ENCODE results near the gene SUSD1.
A peak's percentile ranks its signal among the peaks of the same experiment; 100 is the strongest.
"Not testable (repeated sequence)": the region's sequence is repeated elsewhere in the genome, so short reads cannot be mapped to it uniquely, and the experiment has no call there.

SUSD1 gene

GRCh38 chr9:112173489-112174221, 1.4 kb downstream of the SUSD1 start:
- no peak for DNase-seq

- no peak for DNase-seq
Observed at GRCh38 chr9:112170968-112171367, 4.1 kb downstream of the SUSD1 start.

DNA sequence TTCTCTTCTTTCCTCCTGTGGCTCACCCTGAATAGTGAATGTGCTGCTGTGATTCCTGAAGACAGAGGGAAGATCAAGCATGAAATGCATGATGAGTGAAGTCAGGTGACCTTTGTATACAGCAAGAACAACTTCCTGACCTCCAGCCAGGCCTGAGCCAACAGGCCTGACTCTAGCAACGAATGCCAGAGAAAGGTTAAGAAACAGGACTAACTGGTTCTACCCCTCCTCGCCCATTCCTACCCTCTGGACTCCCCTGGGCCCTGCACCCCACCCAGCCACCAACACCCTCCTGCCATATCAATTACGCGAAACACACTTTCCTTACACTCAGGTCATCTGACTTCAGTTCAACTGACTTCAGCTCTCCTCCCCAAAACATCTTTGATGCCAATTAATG, 4.9 kb downstream of the SUSD1 start:
- peak in 1 of 3 experiments; percentile 31 for DNase-seq

- no peak for DNase-seq
Observed at GRCh38 chr9:112169368-112169767, 5.7 kb downstream of the SUSD1 start.

DNA sequence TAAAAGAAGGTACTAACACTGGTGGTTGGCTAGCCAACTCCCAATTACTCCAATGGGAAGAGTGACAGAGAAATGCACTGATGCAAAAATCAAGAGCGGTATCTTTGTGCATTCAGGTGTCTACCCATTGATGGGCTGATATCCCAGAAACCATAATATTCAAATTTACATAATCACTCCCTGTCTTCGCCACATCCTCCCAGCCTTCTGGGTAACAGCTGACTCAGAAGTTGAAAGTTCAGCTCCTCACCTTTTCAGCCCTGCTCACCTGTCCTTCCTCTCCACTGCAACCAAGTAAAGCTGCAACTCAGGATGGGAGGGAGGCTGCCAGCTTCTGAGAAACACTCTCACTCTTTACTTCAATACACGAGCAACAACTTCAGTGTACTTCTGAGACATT, 6.9 kb downstream of the SUSD1 start:
- no peak for DNase-seq

DNA sequence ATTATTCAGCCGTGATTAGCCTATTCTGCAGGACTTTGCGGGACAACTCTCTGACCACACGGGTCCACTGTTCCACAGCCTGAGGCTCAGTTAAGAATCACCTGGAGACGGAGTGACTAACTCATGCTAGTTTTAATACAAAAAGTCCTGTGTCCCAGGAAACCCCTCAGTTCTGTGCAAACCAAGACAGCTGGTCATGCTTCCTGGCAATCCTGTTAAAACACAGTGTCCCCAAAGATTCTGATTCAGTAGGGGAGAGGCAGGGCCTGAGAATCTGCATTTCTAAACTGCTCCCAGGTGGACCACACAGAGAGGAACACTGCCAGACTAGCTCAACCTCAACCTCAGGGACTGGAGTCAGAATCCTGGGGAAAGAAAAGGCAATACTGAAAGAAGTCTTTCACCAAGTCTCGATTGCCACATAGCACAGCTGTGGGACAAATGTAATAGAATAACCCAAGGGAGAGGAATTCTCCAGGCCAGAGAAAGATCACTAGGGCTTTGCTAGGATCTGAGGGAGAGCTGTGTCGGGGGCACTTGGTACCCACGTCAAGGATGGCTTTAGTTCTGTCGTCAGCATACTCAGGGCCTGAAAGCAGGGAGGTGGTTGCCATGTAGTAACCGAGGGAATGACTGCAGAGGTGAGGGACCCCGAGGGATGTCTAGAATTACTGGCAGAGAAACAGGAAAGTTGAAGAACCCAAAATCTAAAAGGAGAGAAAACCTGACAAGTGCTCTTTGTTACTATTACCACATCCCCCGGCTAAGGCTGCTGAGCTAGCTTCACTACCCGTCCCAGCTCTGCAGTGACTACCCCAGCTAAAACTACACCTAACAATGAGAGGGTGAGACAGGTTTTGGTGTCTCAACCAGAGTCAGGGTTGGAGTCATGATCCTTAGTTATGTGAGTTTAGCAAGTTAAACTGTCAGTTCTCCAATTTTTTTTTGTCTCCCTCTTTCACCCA, 8.6 kb downstream of the SUSD1 start:
- DNase-seq, result peak in 1 of 3 experiments; percentile 22

DNA sequence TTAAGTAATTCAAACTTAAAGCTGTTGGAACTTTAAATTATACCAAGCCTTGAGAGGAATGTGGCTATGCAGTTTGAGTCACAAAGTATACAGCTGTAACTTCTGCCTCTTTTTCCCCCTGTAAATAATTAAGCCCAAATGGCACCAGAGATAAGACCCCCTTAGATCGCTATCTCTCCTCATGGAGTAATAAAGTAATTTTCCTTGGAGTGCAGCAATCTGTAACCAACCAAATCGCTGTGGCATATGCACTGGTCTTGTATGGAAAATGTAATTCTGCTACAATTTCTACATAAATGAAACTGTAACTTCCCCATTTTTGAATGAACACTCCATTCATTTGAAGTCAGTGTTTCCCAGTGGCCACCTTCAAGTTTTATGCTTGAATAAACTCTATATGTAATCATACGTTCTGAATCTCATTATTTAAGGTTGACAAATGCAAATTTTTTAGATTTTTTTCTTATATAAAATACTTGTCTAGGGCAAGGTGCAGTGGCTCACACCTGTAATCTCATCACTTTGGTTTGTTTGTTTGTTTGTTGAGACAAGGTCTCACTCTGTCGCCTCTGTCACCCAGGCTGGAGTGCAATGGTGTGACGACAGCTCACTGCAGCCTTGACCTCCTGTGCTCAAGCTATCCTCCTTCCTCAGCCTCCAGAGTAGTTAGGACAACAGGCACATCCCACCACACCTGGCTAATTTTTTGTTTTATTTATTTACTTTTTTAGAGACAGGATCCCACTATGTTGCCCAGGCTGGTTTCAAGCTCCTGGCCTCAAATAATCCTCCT, 12.3 kb downstream of the SUSD1 start:
- no peak for DNase-seq

DNA sequence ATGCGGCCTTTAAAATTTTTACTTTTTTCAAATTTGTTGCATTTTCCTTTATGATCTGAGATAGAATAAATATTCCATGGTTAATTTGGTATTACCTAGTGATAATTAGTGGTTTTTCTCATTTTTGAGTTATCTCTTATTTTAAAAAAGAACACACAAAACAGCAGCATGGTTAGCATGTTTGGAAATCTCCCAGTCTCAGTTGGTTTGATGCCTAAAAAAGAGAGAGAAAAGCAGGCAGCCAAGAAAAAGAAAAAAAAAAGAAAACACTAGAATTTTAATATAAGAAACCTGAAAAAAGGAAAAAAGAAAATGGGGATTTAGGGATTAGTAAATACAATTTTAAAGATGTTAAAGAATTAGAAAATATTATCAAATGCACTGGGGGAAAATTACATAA, 15.3 kb downstream of the SUSD1 start:
- no peak for DNase-seq

DNA sequence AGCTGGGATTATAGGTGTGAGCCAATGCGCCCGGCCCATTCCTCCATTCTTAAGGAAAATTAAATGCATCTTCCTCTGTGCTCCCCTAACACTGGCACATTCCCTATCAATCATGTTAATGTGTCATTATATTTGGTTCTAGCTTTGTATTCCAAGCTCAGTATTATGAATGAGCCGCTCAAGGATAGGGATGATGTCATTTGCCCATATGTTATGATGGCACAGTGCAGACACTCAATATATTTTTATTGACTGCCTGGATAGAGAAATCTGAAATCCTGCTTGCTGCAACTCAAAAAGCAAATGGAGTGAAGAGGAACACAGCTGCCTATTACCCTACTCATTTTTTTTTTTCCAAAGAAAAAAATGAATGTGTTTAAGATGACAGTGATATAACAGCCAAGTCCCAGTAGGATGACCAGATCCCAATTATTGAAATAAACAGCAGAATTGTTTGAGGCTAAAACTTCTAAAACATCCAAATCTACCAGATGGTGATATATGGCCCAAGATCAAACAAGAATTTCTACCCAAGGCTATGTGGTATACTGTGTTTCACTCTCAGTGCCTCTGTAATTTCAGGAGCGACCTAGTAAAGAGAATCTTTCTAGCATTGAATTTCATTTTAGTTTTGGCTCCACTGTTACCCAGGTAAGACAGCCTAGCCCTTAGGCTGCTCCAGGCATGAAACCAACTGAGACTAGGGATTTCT, 16.3 kb downstream of the SUSD1 start:
- DNase-seq, result no peak

DNA sequence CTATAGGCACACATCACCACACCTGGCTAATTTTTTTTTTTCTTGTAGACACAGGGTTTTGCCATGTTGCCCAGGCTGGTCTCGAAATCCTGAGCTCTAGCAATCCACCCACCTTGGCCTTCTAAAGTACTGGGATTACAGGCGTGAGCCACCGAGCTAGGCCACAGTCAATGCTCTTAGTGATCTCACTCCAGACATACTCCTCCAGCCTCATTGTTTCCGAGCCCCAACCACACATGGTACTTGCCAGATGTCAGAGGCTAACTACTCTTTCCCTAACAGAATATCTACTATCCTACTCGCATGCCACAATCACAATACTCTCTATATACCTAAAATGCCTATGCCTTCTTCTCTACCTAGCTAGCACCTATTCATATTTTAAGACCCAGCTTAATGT, 17.1 kb downstream of the SUSD1 start:
- DNase-seq, result no peak

- no peak for DNase-seq
Observed at GRCh38 chr9:112157087-112157486, 18.0 kb downstream of the SUSD1 start.

GRCh38 chr9:112149211-112149610, 25.9 kb downstream of the SUSD1 start:
- DNase-seq, result no peak

DNA sequence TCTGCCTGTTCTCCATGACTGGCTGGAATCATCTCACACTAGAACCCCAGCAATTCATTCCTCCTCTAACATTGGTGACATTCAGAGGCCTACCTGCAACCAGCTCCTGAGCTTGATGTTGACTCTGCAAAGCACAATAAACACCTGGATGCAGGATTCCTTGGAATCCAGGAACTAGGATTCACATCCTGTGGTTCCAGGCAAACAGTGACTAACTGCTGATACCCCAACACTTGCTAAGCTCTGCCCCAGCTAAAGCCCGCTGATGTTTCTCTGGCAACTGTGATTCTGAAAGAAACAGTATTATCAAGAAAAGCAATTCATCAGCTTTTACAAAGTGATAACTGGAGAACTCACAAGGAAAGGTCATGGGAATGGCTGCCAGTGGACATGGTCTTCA, 29.2 kb downstream of the SUSD1 start:
- no peak for DNase-seq

- DNase-seq, result no peak
Observed at GRCh38 chr9:112144807-112145206, 30.3 kb downstream of the SUSD1 start.

DNA sequence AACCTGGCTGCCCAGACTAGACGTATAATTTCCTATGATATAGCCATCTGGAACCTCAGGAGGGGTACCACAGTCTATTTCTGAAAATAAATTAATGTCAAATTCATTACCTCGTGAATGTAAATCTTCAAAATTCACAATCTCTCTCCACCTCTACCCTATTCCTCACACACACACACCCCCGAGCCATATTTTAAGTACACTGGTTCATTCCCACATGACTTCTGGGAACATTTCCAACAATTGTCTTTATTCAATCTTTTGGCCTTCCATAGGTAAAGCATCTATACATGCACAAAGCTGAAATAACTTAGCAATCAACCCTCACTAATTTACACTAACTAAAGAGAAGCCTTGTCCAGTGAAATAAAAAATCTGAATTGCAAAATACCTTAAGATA, 32.7 kb downstream of the SUSD1 start:
- no peak for DNase-seq

GRCh38 chr9:112140936-112141335, 34.2 kb downstream of the SUSD1 start:
- no peak for DNase-seq

- no peak for DNase-seq
Observed at GRCh38 chr9:112137066-112137465, 38.0 kb downstream of the SUSD1 start.

GRCh38 chr9:112135706-112136105, 39.4 kb downstream of the SUSD1 start:
- DNase-seq, result peak in 1 of 3 experiments; percentile 28

DNA sequence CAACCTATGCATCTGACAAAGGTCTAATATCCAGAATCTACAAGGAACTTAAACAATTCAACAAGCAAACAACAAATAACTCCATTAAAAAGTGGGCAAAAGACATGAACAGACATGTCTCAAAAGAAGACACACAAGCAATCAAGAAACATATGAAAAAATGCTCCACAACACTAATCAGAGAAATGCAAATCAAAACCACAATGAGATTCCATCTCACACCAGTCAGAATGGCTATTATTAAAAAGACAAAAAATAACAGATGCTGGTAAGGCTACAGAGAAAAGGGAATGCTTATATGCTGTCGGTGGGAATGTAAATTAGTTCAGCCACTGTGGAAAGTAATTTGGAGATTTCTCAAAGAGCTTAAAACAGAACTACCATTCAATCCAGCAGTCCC, 41.3 kb downstream of the SUSD1 start:
- not testable (repeated sequence) for DNase-seq

DNA sequence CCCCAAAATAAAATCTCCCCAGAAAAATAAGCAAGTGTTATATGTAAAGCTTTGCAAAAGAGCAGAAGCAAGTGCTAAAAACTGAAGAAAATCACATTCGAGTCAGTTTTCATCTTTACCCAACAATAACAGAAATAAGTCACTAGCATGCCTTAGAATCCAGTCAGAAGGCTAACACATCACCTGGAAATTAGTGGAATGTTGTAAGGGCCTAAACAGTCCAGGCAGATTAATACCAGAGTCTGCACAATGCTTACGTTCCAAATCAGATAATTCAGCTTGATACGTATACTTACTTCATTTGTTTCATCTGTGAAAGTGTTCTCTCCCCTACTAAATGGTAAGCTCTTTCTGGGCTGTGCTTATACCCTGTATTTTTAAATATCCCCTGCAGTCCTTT, 42.7 kb downstream of the SUSD1 start:
- no peak for DNase-seq

DNA sequence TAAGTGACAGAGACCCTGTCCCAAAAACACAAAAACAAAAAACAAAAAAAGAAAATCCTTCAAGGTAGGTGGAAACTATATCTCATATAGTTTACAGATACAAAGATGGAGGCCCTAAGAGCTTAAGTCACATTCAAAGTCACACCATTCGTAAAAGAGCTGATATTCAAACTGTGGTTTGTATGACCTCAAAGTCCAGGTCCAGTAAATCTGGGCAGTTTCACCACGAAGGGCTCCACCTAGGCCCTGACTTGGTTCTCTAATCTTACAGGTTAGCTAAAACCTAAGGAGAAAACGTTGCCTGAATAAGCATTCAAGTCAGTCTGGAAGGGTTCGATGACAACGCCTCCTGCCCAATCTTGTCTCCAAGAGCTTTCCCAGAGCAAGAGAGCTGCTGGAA, 44.1 kb downstream of the SUSD1 start:
- no peak for DNase-seq

DNA sequence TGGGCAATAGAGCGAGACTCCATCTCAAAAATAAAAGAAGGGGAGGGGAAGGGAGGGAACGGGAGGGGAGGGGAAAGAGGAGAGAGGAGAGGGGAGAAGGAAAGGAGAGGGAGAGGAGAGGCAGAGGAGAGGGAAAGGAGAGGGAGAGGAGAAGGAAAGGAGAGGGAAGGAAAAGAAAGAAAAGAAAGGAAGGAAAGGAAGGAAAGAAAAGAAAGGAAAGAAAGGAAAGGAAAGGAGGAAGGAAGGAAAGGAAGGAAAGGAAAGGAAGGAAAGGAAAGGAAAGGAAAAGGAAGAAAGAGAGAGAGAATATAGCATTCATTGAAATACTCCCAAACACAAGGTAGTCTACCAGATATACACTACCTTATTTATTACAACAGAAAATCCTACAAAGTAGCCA, 44.8 kb downstream of the SUSD1 start:
- DNase-seq, result no peak

DNA sequence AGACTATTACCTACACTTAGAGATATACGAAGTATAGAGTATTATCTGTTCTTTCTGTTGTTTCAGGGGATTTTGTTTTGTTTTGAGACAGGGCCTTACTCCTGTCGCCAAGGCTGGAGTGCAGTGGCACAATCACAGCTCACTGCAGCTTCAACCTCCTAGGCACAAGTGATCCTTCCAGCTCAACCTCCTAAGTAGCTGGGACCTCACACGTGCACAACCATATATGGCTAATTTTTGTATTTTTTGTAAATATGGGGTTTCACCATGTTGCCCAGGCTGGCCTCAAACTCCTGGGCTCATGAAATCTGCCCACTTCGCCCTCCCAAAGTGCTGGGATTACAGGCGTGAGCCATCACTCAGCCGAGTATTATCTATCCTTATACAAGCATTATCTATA, 45.9 kb downstream of the SUSD1 start:
- DNase-seq, result no peak
